SW480 (cell line): ENCODE measurements around the gene TPM4.
"Not testable (repeated sequence)": the region's sequence is repeated elsewhere in the genome, so short reads cannot be mapped to it uniquely, and the experiment has no call there.

Source experiments
- DNase-seq: peaks from one replicate; pipeline ENCODE4 v3.0.0-alpha.2; 2016; ENCODE audit warnings: low spot score

TPM4 gene

GRCh38 chr19:16076154-16076957, at the start of gene TPM4:
TPM4 (plus strand) TSS chr19:16076495; CDS start chr19:16076566, 71 bp downstream.
- DNase-seq = peak; percentile 92

- no peak for DNase-seq
Measured at GRCh38 chr19:16026756-16027155, 49.5 kb upstream of the TPM4 start.

GRCh38 chr19:16027528-16027927, 48.8 kb upstream of the TPM4 start:
- no peak for DNase-seq

- DNase-seq = not testable (repeated sequence)
Measured at GRCh38 chr19:16030155-16030554, 46.1 kb upstream of the TPM4 start.

- DNase-seq = no peak
Measured at GRCh38 chr19:16030964-16031871, 45.1 kb upstream of the TPM4 start.

- no peak for DNase-seq
Measured at GRCh38 chr19:16031872-16032200, 44.5 kb upstream of the TPM4 start.

- DNase-seq = no peak
Measured at GRCh38 chr19:16032509-16033135, 43.7 kb upstream of the TPM4 start.

- DNase-seq = no peak
Measured at GRCh38 chr19:16033136-16033530, 43.2 kb upstream of the TPM4 start.

GRCh38 chr19:16033721-16034120, 42.6 kb upstream of the TPM4 start:
- no peak for DNase-seq

GRCh38 chr19:16034180-16034579, 42.1 kb upstream of the TPM4 start:
- no peak for DNase-seq

- DNase-seq = no peak
Measured at GRCh38 chr19:16034958-16035560, 41.2 kb upstream of the TPM4 start.

- no peak for DNase-seq
Measured at GRCh38 chr19:16035601-16036297, 40.5 kb upstream of the TPM4 start.

GRCh38 chr19:16036397-16036925, 39.8 kb upstream of the TPM4 start:
- DNase-seq = no peak

- no peak for DNase-seq
Measured at GRCh38 chr19:16036941-16037340, 39.4 kb upstream of the TPM4 start.

- DNase-seq = no peak
Measured at GRCh38 chr19:16037424-16038195, 38.7 kb upstream of the TPM4 start.

- DNase-seq = no peak
Measured at GRCh38 chr19:16038196-16038695, 38.0 kb upstream of the TPM4 start.

GRCh38 chr19:16039081-16039480, 37.2 kb upstream of the TPM4 start:
- no peak for DNase-seq

- no peak for DNase-seq
Measured at GRCh38 chr19:16039545-16039944, 36.8 kb upstream of the TPM4 start.

GRCh38 chr19:16040642-16041041, 35.7 kb upstream of the TPM4 start:
- DNase-seq = no peak

GRCh38 chr19:16041299-16041990, 34.9 kb upstream of the TPM4 start:
- peak; percentile 58 for DNase-seq
